H9 (cell line): ENCODE measurements around the gene CDH4. TPM values are rescaled to one million over a fixed set of nuclear protein-coding genes. Genes with fewer than 3 reads are reported as not detected.

ENCODE experiments used
- DNase-seq: peaks from one replicate; pipeline ENCODE4 v3.0.0-alpha.2; 2017
- H2AFZ ChIP-seq: one replicate; pipeline ENCODE4 v1.6.1; 2013; ENCODE audit warnings: mild to moderate bottlenecking, low read length, control low read depth, moderate library complexity
- H2AK5ac ChIP-seq: 2 replicates; pipeline ENCODE4 v1.6.1; 2013; ENCODE audit warnings: low read length, control low read depth, mixed read lengths; ENCODE audit not compliant: insufficient read length
- H2BK120ac ChIP-seq: one replicate; pipeline ENCODE4 v1.6.1; 2013; ENCODE audit warnings: low read depth, mild to moderate bottlenecking, low read length, control low read depth, inconsistent platforms; ENCODE audit not compliant: poor library complexity, severe bottlenecking
- H2BK12ac ChIP-seq: 2 replicates; pipeline ENCODE4 v1.6.1; 2013; ENCODE audit warnings: low read length, control low read depth, mixed read lengths, low read depth; ENCODE audit not compliant: insufficient read length
- H2BK15ac ChIP-seq: 2 replicates; pipeline ENCODE4 v1.6.1; 2013; ENCODE audit warnings: low read depth, low read length, control low read depth
- H2BK20ac ChIP-seq: one replicate; pipeline ENCODE4 v1.6.1; 2013; ENCODE audit warnings: low read depth, mild to moderate bottlenecking, low read length, control low read depth, inconsistent platforms; ENCODE audit not compliant: poor library complexity, severe bottlenecking
- H2BK5ac ChIP-seq: 2 replicates; pipeline ENCODE4 v1.6.1; 2013; ENCODE audit warnings: low read length, control low read depth, mixed read lengths; ENCODE audit not compliant: insufficient read length
- H3K14ac ChIP-seq: 2 replicates; pipeline ENCODE4 v1.6.1; 2013; ENCODE audit warnings: low read length, control low read depth; ENCODE audit not compliant: insufficient read depth
- H3K18ac ChIP-seq: 2 replicates; pipeline ENCODE4 v1.6.1; 2013; ENCODE audit warnings: low read depth, mild to moderate bottlenecking, mixed read lengths, low read length, control low read depth; ENCODE audit not compliant: insufficient read length
- H3K23ac ChIP-seq: 2 replicates; pipeline ENCODE4 v1.6.1; 2013; ENCODE audit warnings: low read length, control low read depth, mixed read lengths, low read depth; ENCODE audit not compliant: insufficient read length
- H3K23me2 ChIP-seq: 2 replicates; pipeline ENCODE4 v1.6.1; 2013; ENCODE audit warnings: low read depth, mild to moderate bottlenecking, mixed read lengths, low read length, control low read depth; ENCODE audit not compliant: insufficient read length, poor library complexity, severe bottlenecking
- H3K27ac ChIP-seq: 2 replicates; pipeline ENCODE4 v1.5.1; 2013; ENCODE audit warnings: low read length, control low read depth, mixed read lengths, low read depth; ENCODE audit not compliant: insufficient read length
- H3K27me3 ChIP-seq: 2 replicates; pipeline ENCODE4 v1.6.1; 2013; ENCODE audit warnings: low read length, control low read depth, inconsistent platforms; ENCODE audit not compliant: insufficient read depth
- H3K4ac ChIP-seq: 2 replicates; pipeline ENCODE4 v1.6.1; 2013; ENCODE audit warnings: low read depth, mild to moderate bottlenecking, control low read depth, inconsistent platforms, low read length, moderate library complexity
- H3K4me1 ChIP-seq: 2 replicates; pipeline ENCODE4 v1.6.1; 2013; ENCODE audit warnings: low read length, control low read depth, inconsistent platforms; ENCODE audit not compliant: insufficient read depth
- H3K4me2 ChIP-seq: 2 replicates; pipeline ENCODE4 v1.6.1; 2013; ENCODE audit warnings: low read length, control low read depth, mixed read lengths; ENCODE audit not compliant: insufficient read length, insufficient read depth
- H3K56ac ChIP-seq: 2 replicates; pipeline ENCODE4 v1.6.1; 2013; ENCODE audit warnings: low read depth, mild to moderate bottlenecking, mixed read lengths, low read length, control low read depth; ENCODE audit not compliant: insufficient read length
- H3K79me1 ChIP-seq: 2 replicates; pipeline ENCODE4 v1.6.1; 2013; ENCODE audit warnings: low read depth, mild to moderate bottlenecking, moderate library complexity, low read length, control low read depth, inconsistent platforms; ENCODE audit not compliant: insufficient read depth, poor library complexity, severe bottlenecking
- H3K79me2 ChIP-seq: 2 replicates; pipeline ENCODE4 v1.6.1; 2013; ENCODE audit warnings: low read length, control low read depth, inconsistent platforms; ENCODE audit not compliant: insufficient read depth
- H3K9ac ChIP-seq: 2 replicates; pipeline ENCODE4 v1.6.1; 2013; ENCODE audit warnings: low read length, control low read depth, mixed read lengths; ENCODE audit not compliant: insufficient read length; ENCODE audit errors: extremely low read depth
- H3K9me3 ChIP-seq: one replicate; pipeline ENCODE4 v1.6.1; 2013; ENCODE audit warnings: low read depth, low read length, inconsistent platforms; ENCODE audit not compliant: control insufficient read depth
- H3T11ph ChIP-seq: one replicate; pipeline ENCODE4 v1.6.1; 2013; ENCODE audit warnings: mild to moderate bottlenecking, low read length, control low read depth, inconsistent platforms
- H4K20me1 ChIP-seq: one replicate; pipeline ENCODE4 v1.6.1; 2013; ENCODE audit not compliant: control insufficient read depth, insufficient read length, insufficient read depth
- H4K5ac ChIP-seq: 2 replicates; pipeline ENCODE4 v1.6.1; 2013; ENCODE audit warnings: low read depth, mild to moderate bottlenecking, mixed read lengths, low read length, control low read depth; ENCODE audit not compliant: insufficient read length
- H4K8ac ChIP-seq: replicated peaks from 2 replicates; pipeline ENCODE4 v1.6.1; 2013; ENCODE audit warnings: low read length, control low read depth, mixed read lengths, low read depth; ENCODE audit not compliant: insufficient read length
- H4K91ac ChIP-seq: 2 replicates; pipeline ENCODE4 v1.6.1; 2013; ENCODE audit warnings: low read depth, mild to moderate bottlenecking, moderate library complexity, mixed read lengths, low read length, control low read depth; ENCODE audit not compliant: insufficient read length
- H3K27ac Mint-ChIP-seq, 3 experiments: 2 replicates in 2 of 3; 3 replicates in 1 of 3; pipeline ENCODE4 v1.8.0; 2020 to 2021; ENCODE audit warnings: mixed read lengths in 3 of 3, mild to moderate bottlenecking in 1 of 3, moderate library complexity in 1 of 3
- H3K27me3 Mint-ChIP-seq: 2 replicates; pipeline ENCODE4 v1.8.0; 2021; ENCODE audit warnings: low read depth, mild to moderate bottlenecking, moderate library complexity, mixed read lengths
- H3K36me3 Mint-ChIP-seq, 3 experiments: 2 replicates in 2 of 3; 3 replicates in 1 of 3; pipeline ENCODE4 v1.8.0; 2020 to 2021; ENCODE audit warnings: low read depth in 3 of 3, mixed read lengths in 3 of 3; ENCODE audit not compliant: insufficient read depth in 1 of 3
- H3K4me1 Mint-ChIP-seq, 2 experiments: 2 replicates each; pipeline ENCODE4 v1.8.0; 2020; ENCODE audit warnings: mixed read lengths in 2 of 2
- H3K4me3 Mint-ChIP-seq, 2 experiments: 2 replicates in 1 of 2; 3 replicates in 1 of 2; pipeline ENCODE4 v1.8.0; 2020 to 2021; ENCODE audit warnings: mild to moderate bottlenecking in 2 of 2, mixed read lengths in 2 of 2, moderate library complexity in 1 of 2
- H3K9me3 Mint-ChIP-seq, 2 experiments: 2 replicates in 1 of 2; 3 replicates in 1 of 2; pipeline ENCODE4 v1.8.0; 2020; ENCODE audit warnings: mild to moderate bottlenecking in 2 of 2, mixed read lengths in 2 of 2, moderate library complexity in 1 of 2
- WGBS: extraction: QIAGEN DNeasy Blood & Tissue Kit; methylation state at CpG from one replicate; pipeline ENCODE4 v1.1.7; 2013; ENCODE audit warnings: missing lambda C conversion rate, low lambda C conversion rate, mixed read lengths; ENCODE audit not compliant: insufficient read length; ENCODE audit errors: extremely low coverage; 5-methylcytosine and 5-hydroxymethylcytosine counted together
- total RNA-seq: library from RNA; stranded (reverse); gene quantifications from 2 replicates; pipeline ENCODE4 v1.2.1, GENCODE V29; 2021
- TF ChIP-seq, protein P1 (sequence below): fragments of 200-600 bp; sonication (generic); conservative IDR thresholded peaks from 3 replicates; pipeline ENCODE4 v1.8.0; 2021; ENCODE audit warnings: antibody characterized with exemption, mild to moderate bottlenecking

The CDH4 gene
- total RNA-seq, 1 experiment from 2014 or later, result 3.0 TPM

- TF ChIP-seq, protein P1, sequence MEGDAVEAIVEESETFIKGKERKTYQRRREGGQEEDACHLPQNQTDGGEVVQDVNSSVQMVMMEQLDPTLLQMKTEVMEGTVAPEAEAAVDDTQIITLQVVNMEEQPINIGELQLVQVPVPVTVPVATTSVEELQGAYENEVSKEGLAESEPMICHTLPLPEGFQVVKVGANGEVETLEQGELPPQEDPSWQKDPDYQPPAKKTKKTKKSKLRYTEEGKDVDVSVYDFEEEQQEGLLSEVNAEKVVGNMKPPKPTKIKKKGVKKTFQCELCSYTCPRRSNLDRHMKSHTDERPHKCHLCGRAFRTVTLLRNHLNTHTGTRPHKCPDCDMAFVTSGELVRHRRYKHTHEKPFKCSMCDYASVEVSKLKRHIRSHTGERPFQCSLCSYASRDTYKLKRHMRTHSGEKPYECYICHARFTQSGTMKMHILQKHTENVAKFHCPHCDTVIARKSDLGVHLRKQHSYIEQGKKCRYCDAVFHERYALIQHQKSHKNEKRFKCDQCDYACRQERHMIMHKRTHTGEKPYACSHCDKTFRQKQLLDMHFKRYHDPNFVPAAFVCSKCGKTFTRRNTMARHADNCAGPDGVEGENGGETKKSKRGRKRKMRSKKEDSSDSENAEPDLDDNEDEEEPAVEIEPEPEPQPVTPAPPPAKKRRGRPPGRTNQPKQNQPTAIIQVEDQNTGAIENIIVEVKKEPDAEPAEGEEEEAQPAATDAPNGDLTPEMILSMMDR, result no peak
- WGBS, result no CpG with 5 or more reads among the region's 5 CpGs
These were observed 89.5 kb downstream of the CDH4 start for GRCh38 chr20:61341605-61342004.

More at GRCh38 chr20:61341605-61342004, 89.5 kb downstream of the CDH4 start:
- peaks cover 4 to 8% of the 10 kb centered on the region in 2 experiments; a peak in 3 of 4 replicates for H3K4me1 Mint-ChIP-seq
- no peak overlapping the region for H3K23ac ChIP-seq
- no peak overlapping the region for H2BK15ac ChIP-seq
- peaks cover 96% of the 10 kb centered on the region for H3K27me3 Mint-ChIP-seq
- no peak overlapping the region for H2BK12ac ChIP-seq
- no peak overlapping the region for H4K8ac ChIP-seq
- H2AK5ac ChIP-seq, result no peak overlapping the region
- no peak overlapping the region for H3K18ac ChIP-seq
- no peaks in the 10 kb centered on the region for H3K79me2 ChIP-seq
- H3K27ac Mint-ChIP-seq, result no peak overlapping the region
- no peaks in the 10 kb centered on the region for H3K4me1 ChIP-seq
- no peak overlapping the region for H3K14ac ChIP-seq
- peaks cover 1% of the 10 kb centered on the region; the same call in 1 of the 2 replicates for H3K27me3 ChIP-seq
- no peaks in the 10 kb centered on the region for H3K79me1 ChIP-seq
- H2BK5ac ChIP-seq, result no peak overlapping the region
- H3K36me3 Mint-ChIP-seq, result peaks cover 0 to 5% (median 0%) of the 10 kb centered on the region in 3 experiments; a peak in 2 of 7 replicates
- no peak overlapping the region for H3K4me2 ChIP-seq
- no peaks in the 10 kb centered on the region for H3K23me2 ChIP-seq
- no peak overlapping the region for H4K5ac ChIP-seq
- H3K4me3 Mint-ChIP-seq, result no peak overlapping the region
- H2BK20ac ChIP-seq, result no peak overlapping the region
- H3K27ac ChIP-seq, result no peak overlapping the region
- no peak overlapping the region for H3K9ac ChIP-seq
- no peak overlapping the region for H2BK120ac ChIP-seq
- no peak overlapping the region for H3K56ac ChIP-seq
- no peak for DNase-seq
- H3K4ac ChIP-seq, result no peak overlapping the region
- no peak overlapping the region for H4K91ac ChIP-seq
- H4K20me1 ChIP-seq, result no peaks in the 10 kb centered on the region
- H3K9me3 Mint-ChIP-seq, result peaks cover 9 to 11% of the 10 kb centered on the region in 2 experiments; a peak in 2 of 5 replicates
- H3T11ph ChIP-seq, result no peak overlapping the region
- H3K9me3 ChIP-seq, result no peaks in the 10 kb centered on the region
- H2AFZ ChIP-seq, result no peak overlapping the region
